HG02588 (cell line): ENCODE results near the gene FASTKD2.

Experiments used
- ATAC-seq: cut with Tn5 transposase; IDR thresholded peaks from one replicate; pipeline ENCODE4 v1.9.1; 2021; ENCODE audit warnings: mild to moderate bottlenecking, moderate library complexity; ENCODE audit not compliant: unreplicated experiment

FASTKD2 gene

DNA sequence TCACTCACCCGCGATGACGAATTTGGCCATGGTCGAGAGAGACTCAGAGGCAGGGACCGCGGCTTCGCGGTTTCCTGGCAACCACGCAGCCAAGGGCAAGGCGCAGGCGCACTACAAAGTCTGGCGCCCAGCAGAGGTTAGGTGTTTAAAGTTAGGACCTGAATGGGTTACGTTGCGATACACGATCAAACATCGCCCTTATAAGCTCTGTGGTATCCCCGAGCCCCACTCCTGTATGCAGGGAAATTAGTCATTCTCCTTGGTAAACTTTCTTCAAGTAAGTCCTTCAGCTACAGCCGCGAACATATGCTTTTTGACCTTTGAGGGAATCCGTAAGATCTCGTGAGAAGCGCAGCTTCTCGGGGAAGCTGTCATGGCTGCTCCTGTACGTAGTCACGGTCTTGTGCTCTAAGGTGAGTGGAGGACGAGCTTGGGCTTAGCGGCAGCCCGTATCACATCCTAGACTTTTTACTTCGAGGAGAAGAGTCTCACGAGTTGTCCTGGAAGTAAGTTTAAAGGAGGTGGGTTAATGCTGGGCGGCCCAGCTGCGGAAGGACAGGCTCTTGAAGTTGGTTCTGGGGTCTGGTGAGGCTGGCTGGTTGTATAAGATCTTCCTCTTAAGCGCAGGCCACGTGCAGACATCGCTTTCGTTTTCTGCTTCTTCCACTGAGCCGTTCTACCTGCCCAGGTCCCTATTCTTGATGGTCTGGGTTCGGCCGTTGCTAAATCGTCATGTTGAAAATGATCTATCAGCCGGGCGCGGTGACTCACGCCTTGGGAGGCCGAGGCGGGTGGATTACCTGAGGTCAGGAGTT, at the start of gene FASTKD2, which contains the start of gene MDH1B:
Gene FASTKD2 (plus strand): TSS at position 365 of the 815 bp plus-strand sequence. CDS start 1,088 bp downstream, outside the sequence.
Gene MDH1B (minus strand): TSS at position 87 of the 815 bp plus-strand sequence. CDS start 57 bp downstream, at position 30.
- peak; percentile 94 for ATAC-seq

DNA sequence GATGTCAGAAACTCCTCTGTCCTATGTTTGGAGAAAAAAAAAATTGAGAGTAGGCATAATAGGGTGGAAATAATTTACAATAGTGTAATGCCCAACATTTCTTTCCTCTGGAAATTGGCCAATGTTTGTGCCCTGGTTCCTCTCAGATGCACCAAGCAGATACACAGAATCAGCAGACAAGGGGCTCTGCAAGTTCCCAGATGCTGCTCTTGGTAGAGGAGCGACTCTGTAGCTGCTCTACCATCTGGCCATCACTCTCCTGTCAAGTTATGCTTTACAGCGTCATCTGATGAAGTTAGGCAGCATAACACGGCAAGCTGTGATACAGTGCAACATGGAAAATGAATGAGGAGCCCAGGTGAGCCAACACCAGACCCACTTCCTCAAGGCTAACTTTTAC, 48.8 kb upstream of the FASTKD2 start:
- ATAC-seq, result no peak

GRCh38 chr2:206718296-206718695, 47.1 kb upstream of the FASTKD2 start, which contains the start of gene DYTN:
Gene DYTN, minus strand, starts transcription at chr2:206718396. Its CDS starts 117 bp downstream, at chr2:206718279.
- no peak for ATAC-seq

DNA sequence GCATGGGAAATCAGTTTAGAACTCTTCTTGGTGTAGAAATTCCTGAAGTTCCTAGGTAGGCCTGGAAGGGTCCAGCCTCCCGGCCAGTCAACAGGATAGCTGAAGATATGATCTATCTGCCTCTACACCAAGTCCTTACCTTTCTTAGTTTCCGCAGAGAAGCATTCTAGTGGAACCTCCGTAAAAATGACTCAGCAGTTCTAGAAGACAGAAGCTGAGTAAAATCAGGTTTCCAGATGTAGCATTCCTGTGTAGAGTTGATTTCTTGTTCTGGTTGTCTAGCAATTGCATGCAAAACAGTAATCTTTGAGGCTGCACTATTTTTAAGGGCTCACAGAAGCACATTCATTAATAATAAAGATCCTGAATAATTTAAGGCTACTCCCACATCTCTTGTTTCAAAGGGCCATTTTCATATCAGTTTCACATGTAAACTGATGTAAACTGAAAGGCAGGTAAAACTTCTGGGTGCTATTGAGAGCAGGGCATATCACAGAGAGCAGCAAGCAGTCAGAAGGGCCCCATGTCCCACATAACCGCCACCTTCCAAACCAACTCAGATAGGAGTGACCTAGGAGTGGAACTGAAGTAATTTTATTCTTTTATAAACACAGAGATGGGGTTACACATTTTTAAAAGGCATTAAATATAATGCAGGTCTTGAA, 44.0 kb upstream of the FASTKD2 start:
- ATAC-seq, result peak; percentile 73

DNA sequence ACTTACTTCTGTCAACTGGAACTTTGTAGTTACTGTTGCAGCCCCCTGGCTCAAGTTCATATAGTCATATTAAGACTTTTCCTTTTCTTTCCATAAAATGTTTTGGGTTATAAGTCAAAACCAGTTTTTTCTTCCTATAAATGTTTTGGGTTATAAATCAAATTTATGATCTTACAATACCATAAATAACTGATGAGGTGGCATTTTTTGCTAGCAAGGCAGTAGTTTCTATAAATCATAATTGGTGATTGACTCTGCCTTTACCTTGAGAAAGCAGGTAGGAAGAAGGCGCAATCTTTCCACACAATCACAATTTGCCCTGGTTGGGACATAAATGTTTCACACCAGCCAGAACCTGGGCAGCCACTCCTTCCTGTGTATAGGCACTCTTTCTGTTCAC, 42.1 kb upstream of the FASTKD2 start:
- ATAC-seq, result no peak

GRCh38 chr2:206727287-206727686, 38.1 kb upstream of the FASTKD2 start:
- no peak for ATAC-seq

DNA sequence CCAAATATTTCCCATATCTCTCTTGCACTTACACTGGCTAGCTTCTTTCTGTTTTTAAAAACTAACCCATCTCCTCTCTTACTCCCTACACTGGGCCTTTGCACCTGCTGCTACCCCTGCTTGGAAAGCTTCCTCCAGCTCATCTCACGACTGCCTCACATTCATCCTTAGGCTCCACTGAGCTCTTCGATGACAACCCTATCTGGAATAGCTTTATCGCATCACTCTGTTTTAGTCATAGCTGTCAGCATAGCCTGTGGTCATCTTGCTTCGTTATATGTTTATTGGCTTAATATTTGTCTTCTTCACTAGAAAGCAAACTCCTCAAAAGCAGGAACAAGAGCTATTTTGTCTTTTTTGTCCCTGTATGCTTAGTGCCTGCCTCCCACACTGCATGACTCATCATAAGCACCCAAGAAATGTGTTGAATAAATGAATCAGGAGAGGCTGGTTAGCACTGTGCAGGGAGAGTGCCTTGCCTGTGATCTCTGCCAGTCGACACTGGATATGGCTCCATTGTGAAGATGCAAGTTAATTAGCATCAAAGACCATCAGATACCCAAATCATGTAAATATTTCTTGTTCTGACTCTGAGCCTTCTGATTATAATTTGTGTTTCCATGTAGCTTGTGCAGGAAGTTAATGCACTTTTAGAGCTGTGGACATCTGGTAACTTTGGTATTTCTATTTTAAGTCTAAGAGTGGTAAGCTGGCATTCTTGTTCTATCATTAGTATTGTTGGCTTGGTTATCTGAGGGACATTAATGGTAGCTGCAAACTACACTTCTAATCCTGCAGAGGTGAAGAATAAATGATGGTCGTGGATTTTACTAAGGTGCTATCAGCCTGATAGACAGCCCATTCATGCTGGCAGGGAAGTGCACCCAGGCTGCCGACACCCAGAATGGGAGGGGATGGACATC, 36.9 kb upstream of the FASTKD2 start:
- ATAC-seq, result no peak

DNA sequence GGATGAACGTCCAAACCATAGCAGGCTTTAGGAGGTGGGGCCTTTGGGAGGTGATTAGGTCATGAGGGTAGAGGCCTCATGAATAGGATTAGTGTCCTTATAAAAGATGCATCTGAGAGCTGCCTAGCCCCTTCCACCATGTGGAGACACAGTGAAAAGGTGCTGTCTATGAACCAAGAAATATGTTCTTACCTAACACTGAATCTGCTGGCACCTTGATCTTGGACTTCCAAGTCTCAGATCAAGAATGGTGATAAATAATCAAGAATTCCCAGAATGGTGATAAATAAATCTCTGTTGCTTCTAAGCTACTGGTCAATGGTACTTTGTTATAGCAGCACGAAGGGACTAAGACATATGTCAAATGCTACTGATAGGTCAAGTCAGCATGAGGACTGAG, 32.1 kb upstream of the FASTKD2 start:
- ATAC-seq, result no peak

DNA sequence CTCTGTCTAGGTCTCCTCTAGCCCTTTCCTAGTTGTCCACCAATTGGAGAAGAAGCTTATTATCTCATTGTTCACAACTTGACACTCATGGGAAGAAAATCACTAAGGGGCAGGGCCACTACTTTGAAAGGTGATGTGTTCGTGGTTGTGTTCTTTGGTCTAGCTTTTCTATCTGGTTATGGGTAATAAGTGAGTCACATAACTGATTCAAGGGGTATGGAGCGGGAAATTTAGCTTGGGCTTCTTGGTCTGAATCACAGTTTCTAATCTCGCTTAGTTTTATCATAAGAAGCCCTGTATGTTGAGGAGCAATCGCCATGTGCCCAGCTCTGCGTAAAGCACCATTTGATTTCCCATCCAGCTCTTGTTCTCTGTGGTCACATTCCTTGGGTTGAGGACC, 28.5 kb upstream of the FASTKD2 start:
- no peak for ATAC-seq

DNA sequence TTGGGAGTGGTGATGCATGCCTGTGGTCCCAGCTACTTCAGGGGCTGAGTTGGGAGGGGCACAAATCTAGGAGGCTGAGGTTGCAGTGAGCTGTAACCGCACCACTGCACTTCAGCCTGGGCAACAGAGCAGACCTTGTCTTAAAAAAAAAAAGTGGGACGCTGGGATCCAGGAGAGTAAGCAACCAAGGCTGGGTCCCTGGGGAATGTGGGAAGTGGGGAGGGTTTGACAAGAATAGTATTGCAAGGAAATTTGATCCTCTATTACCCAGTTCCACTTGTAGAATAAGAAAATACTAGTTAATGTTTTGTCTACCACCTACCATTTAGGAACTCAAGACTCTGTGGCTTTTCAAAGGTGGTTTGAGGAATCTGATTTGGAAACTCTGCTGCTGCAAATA, 26.1 kb upstream of the FASTKD2 start:
- no peak for ATAC-seq

- ATAC-seq, result no peak
These were observed 24.6 kb upstream of the FASTKD2 start for GRCh38 chr2:206740800-206741199.

- ATAC-seq, result no peak
These were observed 8.6 kb upstream of the FASTKD2 start for GRCh38 chr2:206756816-206757215.

DNA sequence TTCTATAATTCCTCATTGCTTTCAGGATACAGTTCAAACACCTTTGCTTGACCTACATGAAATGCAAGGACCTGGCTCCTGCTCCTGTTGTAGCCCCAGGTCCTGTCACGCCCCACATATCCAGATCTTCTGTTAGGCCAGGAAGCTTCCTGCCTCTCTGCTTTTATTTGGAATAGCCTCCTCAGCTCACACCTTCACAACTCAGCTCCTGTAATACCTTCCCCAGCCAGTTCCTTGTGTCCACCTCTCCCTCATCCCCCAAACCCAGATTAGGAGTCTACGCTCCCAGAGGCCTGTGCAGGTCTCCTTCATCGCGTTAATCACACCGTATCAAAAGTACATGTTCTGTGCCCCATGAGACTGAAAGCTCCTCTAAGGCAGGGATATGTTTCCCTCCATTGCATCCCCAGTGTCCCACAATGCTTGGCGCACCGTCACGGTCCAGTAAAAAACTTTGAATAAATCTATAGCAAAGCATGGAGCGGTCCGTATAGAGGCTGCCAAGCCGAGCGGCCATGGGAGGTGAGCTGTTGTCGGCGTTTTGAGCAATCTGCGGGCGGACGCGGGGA, 649 bp upstream of the FASTKD2 start:
- no peak for ATAC-seq

DNA sequence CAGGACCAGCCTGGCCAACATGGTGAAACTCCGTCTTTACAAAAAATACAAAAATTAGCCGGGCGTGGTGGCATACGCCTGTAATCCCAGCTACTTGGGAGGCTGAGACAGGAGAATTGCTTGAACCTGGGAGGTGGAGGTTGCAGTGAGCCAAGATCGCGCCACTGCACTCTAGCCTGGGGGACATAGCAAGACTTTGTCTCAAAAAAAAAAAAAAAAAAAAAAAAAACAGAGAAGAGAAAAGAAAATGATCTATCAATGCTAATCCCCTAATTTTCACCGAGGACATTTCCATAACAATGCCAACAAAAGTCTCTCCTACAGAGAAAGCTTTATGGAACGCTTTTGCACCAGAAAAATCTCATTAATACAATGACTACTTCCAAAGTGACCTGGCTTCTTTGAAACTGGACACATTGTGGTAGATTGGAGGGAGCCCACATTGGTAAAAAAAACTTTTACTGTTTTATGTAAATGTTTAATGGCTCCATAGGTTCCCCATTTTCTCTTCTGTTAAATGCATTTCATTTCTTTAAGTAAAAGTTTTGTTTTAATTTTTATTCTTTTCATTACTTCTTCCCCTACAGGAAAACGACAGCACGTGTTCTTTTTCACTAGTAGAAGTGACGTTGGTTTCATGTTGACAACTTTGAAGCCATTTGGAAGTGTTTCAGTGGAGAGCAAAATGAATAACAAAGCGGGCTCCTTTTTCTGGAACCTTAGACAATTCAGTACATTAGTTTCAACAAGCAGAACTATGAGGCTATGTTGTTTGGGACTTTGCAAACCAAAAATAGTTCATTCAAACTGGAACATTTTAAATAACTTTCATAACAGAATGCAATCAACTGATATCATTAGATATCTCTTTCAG, 888 bp downstream of the FASTKD2 start:
- no peak for ATAC-seq

GRCh38 chr2:206774871-206775270, 9.5 kb downstream of the FASTKD2 start:
- ATAC-seq, result no peak

DNA sequence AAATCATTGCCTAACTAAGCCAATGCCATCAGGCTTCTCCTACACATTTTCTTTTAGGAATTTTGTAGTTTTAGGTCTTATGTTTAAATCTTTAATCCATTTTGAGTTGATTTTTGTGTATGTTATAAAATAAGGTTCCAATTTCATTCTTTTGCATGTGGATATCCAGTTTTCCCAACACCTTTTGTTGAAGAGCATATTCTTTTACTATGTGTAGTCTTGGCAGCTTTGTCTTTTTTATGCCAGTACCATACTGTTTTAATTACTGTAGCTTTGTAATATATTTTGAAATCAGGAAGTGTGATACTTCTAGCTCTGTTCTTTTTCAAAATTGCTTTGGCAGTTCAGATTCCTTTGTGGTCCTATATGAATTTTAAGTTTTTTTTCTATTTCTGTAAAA, 11.0 kb downstream of the FASTKD2 start:
- ATAC-seq, result no peak

DNA sequence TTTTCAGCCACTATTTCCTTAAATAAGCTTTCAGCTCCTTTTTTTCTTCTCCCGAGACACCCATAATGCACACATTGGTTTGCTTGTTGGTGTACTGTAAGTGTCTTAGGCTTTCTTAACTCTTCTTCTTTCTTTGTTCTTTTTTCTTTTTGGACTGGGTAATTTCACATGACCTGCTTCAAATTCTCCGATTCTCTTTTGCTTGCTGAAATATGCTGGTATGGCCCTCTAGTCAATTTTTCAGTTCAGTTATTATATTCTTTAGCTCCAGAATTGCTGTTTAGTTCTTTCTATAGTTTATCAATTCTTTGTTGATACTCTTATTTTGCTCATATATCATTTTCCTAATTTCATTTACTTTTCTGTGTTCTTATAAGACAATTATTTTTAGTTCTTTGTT, 15.3 kb downstream of the FASTKD2 start:
- no peak for ATAC-seq

GRCh38 chr2:206783718-206784117, 18.3 kb downstream of the FASTKD2 start:
- no peak for ATAC-seq

DNA sequence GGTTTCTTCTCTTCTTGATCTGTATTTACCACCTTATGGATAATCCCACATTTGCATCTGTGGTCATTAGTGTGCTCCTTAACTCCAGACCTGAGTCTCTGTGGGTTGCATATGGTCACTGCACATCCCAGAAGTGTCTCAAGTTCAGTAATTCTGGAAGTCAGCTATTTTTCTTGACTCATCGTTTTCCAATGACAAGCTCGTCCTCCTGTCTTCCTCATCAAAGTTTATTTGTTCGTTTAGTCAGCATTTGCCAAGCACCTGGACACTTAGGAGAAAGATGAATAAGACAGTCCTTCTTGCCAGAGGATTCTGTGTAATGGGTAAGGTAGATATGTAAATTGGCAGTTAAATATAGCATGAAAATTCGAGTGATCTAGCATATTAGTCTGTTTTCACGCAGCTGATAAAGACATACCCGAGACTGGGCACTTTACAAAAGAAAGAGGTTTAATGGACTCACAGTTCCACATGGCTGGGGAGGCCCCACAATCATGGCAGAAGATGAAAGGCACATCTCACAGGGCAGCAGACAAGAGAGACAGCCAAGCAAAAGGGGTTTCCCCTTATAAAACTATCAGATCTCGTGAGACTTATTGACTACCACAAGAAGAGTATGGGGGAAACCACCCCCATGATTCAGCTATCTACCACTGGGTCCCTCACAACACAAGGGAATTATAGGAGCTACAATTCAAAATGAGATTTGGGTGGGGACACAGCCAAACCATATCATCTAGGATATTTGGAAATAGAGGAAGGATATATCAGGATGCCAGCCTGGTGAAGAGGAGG, 19.4 kb downstream of the FASTKD2 start:
- ATAC-seq, result no peak
